Spleen (tissue), 11 donors: ENCODE data around the gene HELT. TPM values are rescaled to one million over a fixed set of nuclear protein-coding genes. Genes with fewer than 3 reads are reported as not detected.
"Not testable (repeated sequence)": the region's sequence is repeated elsewhere in the genome, so short reads cannot be mapped to it uniquely, and the experiment has no call there.

ENCODE experiments used
- DNase-seq: peaks from one replicate; pipeline ENCODE4 v3.0.0-alpha.2; 2020
- H3K27ac ChIP-seq, 8 donors: fragments of 200-600 bp; sonication (generic) in 7 of 8; 1 replicate in 4 of 8; 2 replicates in 4 of 8; pipeline versions ENCODE4 v1.5.0 to v1.8.0; 2016 to 2021; ENCODE audit warnings: inconsistent platforms in 4 of 8, mild to moderate bottlenecking in 4 of 8, moderate library complexity in 1 of 8
- H3K27me3 ChIP-seq, 7 donors: fragments of 200-600 bp; sonication (generic) in 6 of 7; replicated peaks in 1 of 7; 1 replicate in 4 of 7; 2 replicates in 3 of 7; pipeline versions ENCODE4 v1.5.0 to v1.8.0; 2016 to 2021; ENCODE audit warnings: inconsistent platforms in 3 of 7, mild to moderate bottlenecking in 1 of 7
- H3K36me3 ChIP-seq, 6 donors: fragments of 200-600 bp; sonication (generic) in 5 of 6; 1 replicate in 4 of 6; 2 replicates in 2 of 6; pipeline versions ENCODE4 v1.5.0 to v1.8.0; 2016 to 2021; ENCODE audit warnings: inconsistent platforms in 2 of 6
- H3K4me1 ChIP-seq, 6 donors: fragments of 200-600 bp; sonication (generic) in 5 of 6; 1 replicate in 3 of 6; 2 replicates in 3 of 6; pipeline versions ENCODE4 v1.5.0 to v1.8.0; 2016 to 2021; ENCODE audit warnings: inconsistent platforms in 3 of 6
- H3K4me3 ChIP-seq, 8 donors: fragments of 200-600 bp; sonication (generic) in 7 of 8; 1 replicate in 4 of 8; 2 replicates in 4 of 8; pipeline versions ENCODE4 v1.5.0 to v1.8.0; 2016 to 2021; ENCODE audit warnings: inconsistent platforms in 4 of 8, mild to moderate bottlenecking in 4 of 8, moderate library complexity in 2 of 8
- H3K9me3 ChIP-seq, 8 donors: fragments of 200-600 bp; sonication (generic) in 7 of 8; 1 replicate in 4 of 8; 2 replicates in 4 of 8; pipeline versions ENCODE4 v1.5.0 to v1.8.0; 2016 to 2021; ENCODE audit warnings: inconsistent platforms in 4 of 8
- CTCF ChIP-seq, 11 experiments: fragments of 200-600 bp in 7 of 11; fragments of 450-650 bp in 4 of 11; sonication (generic) in 4 of 11; IDR thresholded peaks in 8 of 11; conservative IDR thresholded peaks in 3 of 11; 1 replicate in 7 of 11; 2 replicates in 4 of 11; pipeline versions ENCODE4 v1.4.0 to v1.8.0; 2016 to 2021; ENCODE audit warnings: antibody characterized with exemption in 11 of 11, inconsistent platforms in 4 of 11, mild to moderate bottlenecking in 1 of 11
- POLR2A ChIP-seq, 3 donors: fragments of 450-650 bp; IDR thresholded peaks; one replicate each; pipeline ENCODE4 v1.5.1; 2017; ENCODE audit warnings: antibody characterized with exemption in 3 of 3, mild to moderate bottlenecking in 1 of 3
- POLR2AphosphoS5 ChIP-seq, 3 donors: sonication (generic); formaldehyde crosslinking; IDR thresholded peaks; one replicate each; pipeline ENCODE4 v1.5.1; 2017; ENCODE audit warnings: antibody characterized with exemption in 3 of 3
- WGBS, 5 donors: extraction: QIAGEN DNeasy Blood & Tissue Kit in 3 of 5; methylation state at CpG; one replicate each; pipeline versions ENCODE4 v1.1.5 to v1.1.7; 2013 to 2018; 5-methylcytosine and 5-hydroxymethylcytosine counted together
- intact Hi-C: fragments of 100-400 bp; cut with DNase I; formaldehyde crosslinking; loops from one replicate; pipeline ENCODE4 v1.15.0; 2023; ENCODE audit warnings: low total_unique reads
- polyA plus RNA-seq, 3 donors: library from polyadenylated mRNA; stranded (reverse); fragments of 200-250 nt; gene quantifications; one replicate each; pipeline ENCODE4 v1.2.1, GENCODE V29; 2013
- total RNA-seq, 7 donors: library from RNA; depleted of rRNA in 3 of 7; stranded (reverse); fragments of >200 nt in 3 of 7; fragmentation: NEBNext Ultra II Directional in 4 of 7; extraction: Animal tissue kit (Norgen Biotek cat#: 25700) in 4 of 7; gene quantifications; one replicate each; pipeline versions ENCODE4 v1.1.0 to v1.2.1, GENCODE V29; 2016 to 2021
- donor health status: healthy with polysubstance abuse.
- donor health status: DM: no; HTN: no; CAD: no; lungs with moderate emphysema.
- donor health status: DM: no; HTN: no; CAD: no.
- donor health status: Bipolar disorder and iron deficiency.
- donor health status: healthy.
- donor health status: DM: no; HTN: no; CAD: no.
- donor health status: DM: yes; HTN: yes; CAD: no.

HELT gene
- total and polyA plus RNA-seq, 10 donors = 0.20 to 0.26 TPM; not detected in 8

- Histone ChIP-seq H3K4me1 (peaks cover 9 to 18% (median 14%) of the 10 kb centered on the region in 6 donors), H3K4me3 (peak overlapping the region in 3 of 8 donors; percentile 2 to 52 (median 5)), H3K36me3 (no peaks in the 10 kb centered on the region), H3K27ac (no peak overlapping the region), H3K9me3 (no peaks in the 10 kb centered on the region), H3K27me3 (peaks cover 0 to 9% (median 0%) of the 10 kb centered on the region in 7 donors)
- intact Hi-C loops = no loop called here
- 17 to 24% (median 21%) methylated on average over 19 to 21 of the region's 21 CpGs for WGBS, 5 donors
- peak; percentile 88 for DNase-seq
- TF ChIP-seq CTCF (IDR thresholded peaks at IDR 0.05 in 8 of 11, conservative IDR thresholded peaks at IDR 0.05 in 3 of 11) = peak in 6 of 11 experiments; percentile 10 to 46 (median 28)
- TF ChIP-seq POLR2A (IDR thresholded peaks at IDR 0.05) = no peak
- peak; percentile 49 to 74 (median 60) for TF ChIP-seq POLR2AphosphoS5 (IDR thresholded peaks at IDR 0.05)
Measured at GRCh38 chr4:184983672-184984356, 34.5 kb upstream of the HELT start.

GRCh38 chr4:184987493-184988031 lies 30.7 kb upstream of the HELT start:
- no peak overlapping the region for H3K27ac ChIP-seq
- WGBS, 5 donors = 86 to 95% (median 91%) methylated on average over 13 of the region's 13 CpGs
- no peak for DNase-seq
- no peak for TF ChIP-seq POLR2AphosphoS5 (IDR thresholded peaks at IDR 0.05)
- TF ChIP-seq CTCF (IDR thresholded peaks at IDR 0.05 in 8 of 11, conservative IDR thresholded peaks at IDR 0.05 in 3 of 11) = no peak
- no peak for TF ChIP-seq POLR2A (IDR thresholded peaks at IDR 0.05)
- no peak overlapping the region for H3K4me3 ChIP-seq
- H3K27me3 ChIP-seq = peaks cover 0 to 5% (median 0%) of the 10 kb centered on the region in 7 donors
- intact Hi-C loops = no loop called here
- peaks cover 9 to 18% (median 14%) of the 10 kb centered on the region in 6 donors for H3K4me1 ChIP-seq
- H3K36me3 ChIP-seq = no peaks in the 10 kb centered on the region
- H3K9me3 ChIP-seq = no peaks in the 10 kb centered on the region

GRCh38 chr4:184988611-184989010 lies 29.7 kb upstream of the HELT start:
- TF ChIP-seq CTCF (IDR thresholded peaks at IDR 0.05 in 8 of 11, conservative IDR thresholded peaks at IDR 0.05 in 3 of 11) (no peak), POLR2AphosphoS5 (IDR thresholded peaks at IDR 0.05) (no peak), POLR2A (IDR thresholded peaks at IDR 0.05) (no peak)
- H3K4me3 ChIP-seq = no peak overlapping the region
- intact Hi-C loops = no loop called here
- no peak for DNase-seq
- 81 to 91% (median 84%) methylated on average over 8 of the region's 8 CpGs for WGBS, 5 donors
- H3K9me3 ChIP-seq = no peaks in the 10 kb centered on the region
- peaks cover 0 to 15% (median 0%) of the 10 kb centered on the region in 7 donors for H3K27me3 ChIP-seq
- H3K27ac ChIP-seq = no peak overlapping the region
- peaks cover 2 to 8% (median 6%) of the 10 kb centered on the region in 6 donors for H3K4me1 ChIP-seq
- no peaks in the 10 kb centered on the region for H3K36me3 ChIP-seq

GRCh38 chr4:184989283-184989682 lies 29.0 kb upstream of the HELT start:
- 82 to 87% (median 85%) methylated on average over 15 of the region's 15 CpGs for WGBS, 5 donors
- H3K9me3 ChIP-seq, intact Hi-C loops: not testable (repeated sequence)

GRCh38 chr4:184990131-184990530 lies 28.2 kb upstream of the HELT start:
- peaks cover 0 to 24% (median 0%) of the 10 kb centered on the region in 7 donors for H3K27me3 ChIP-seq
- H3K4me1 ChIP-seq, H3K27ac ChIP-seq, H3K4me3 ChIP-seq, H3K36me3 ChIP-seq, H3K9me3 ChIP-seq, intact Hi-C loops, DNase-seq: not testable (repeated sequence)
- WGBS, 5 donors = 89 to 98% (median 94%) methylated on average over 5 to 27 of the region's 34 CpGs

More at GRCh38 chr4:184989283-184989682, 29.0 kb upstream of the HELT start:
- H3K4me1 ChIP-seq, H3K27ac ChIP-seq, H3K36me3 ChIP-seq, DNase-seq, H3K4me3 ChIP-seq: not testable (repeated sequence)
- H3K27me3 ChIP-seq = peaks cover 0 to 22% (median 0%) of the 10 kb centered on the region in 7 donors
